KOPT-K1 (cell line): Measurements from ENCODE around the gene AQP7.
"Not testable (repeated sequence)": the region's sequence is repeated elsewhere in the genome, so short reads cannot be mapped to it uniquely, and the experiment has no call there.

Experiments
- H3K27ac ChIP-seq: fragments of 200-600 bp; sonication (generic); 2 replicates; pipeline ENCODE4 v1.5.1; 2016; ENCODE audit warnings: antibody characterized with exemption, mild to moderate bottlenecking, low read depth, low read length; ENCODE audit not compliant: poor library complexity, severe bottlenecking
- H3K36me3 ChIP-seq: fragments of 200-600 bp; sonication (generic); 2 replicates; pipeline ENCODE4 v1.5.1; 2017; ENCODE audit warnings: antibody characterized with exemption, mild to moderate bottlenecking, low read length, moderate library complexity; ENCODE audit not compliant: insufficient read depth
- H3K9me3 ChIP-seq: fragments of 200-600 bp; sonication (generic); 2 replicates; pipeline ENCODE4 v1.5.1; 2017; ENCODE audit warnings: antibody characterized with exemption, low read length, mild to moderate bottlenecking; ENCODE audit not compliant: insufficient read depth, poor library complexity, severe bottlenecking

The AQP7 gene

DNA sequence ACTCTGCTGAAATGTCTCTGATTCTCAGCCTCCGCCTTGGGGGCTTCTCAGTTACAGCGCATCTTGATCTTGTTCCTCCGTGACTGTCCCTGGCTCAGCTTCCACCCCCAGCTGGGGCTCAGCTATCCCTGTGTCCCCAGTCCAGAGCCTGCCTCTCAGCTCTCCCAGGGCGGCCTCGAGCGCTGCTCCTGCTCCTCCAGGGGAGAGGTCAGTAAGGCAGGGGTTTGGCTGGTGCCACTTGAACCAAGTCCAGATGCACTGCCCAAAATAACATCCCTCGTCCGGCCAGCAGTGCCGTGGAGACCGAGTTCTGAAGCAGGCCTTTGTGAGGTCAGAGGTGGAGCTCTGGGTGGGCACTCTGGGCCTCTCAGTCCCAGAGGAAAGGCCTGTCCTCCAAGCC is at the start of gene AQP7:
Gene AQP7, minus strand, starts transcription at position 198 of the 400 bp plus-strand sequence. CDS start 1,306 bp downstream, outside the sequence.
- not testable (repeated sequence) for H3K9me3 ChIP-seq, H3K36me3 ChIP-seq, H3K27ac ChIP-seq

DNA sequence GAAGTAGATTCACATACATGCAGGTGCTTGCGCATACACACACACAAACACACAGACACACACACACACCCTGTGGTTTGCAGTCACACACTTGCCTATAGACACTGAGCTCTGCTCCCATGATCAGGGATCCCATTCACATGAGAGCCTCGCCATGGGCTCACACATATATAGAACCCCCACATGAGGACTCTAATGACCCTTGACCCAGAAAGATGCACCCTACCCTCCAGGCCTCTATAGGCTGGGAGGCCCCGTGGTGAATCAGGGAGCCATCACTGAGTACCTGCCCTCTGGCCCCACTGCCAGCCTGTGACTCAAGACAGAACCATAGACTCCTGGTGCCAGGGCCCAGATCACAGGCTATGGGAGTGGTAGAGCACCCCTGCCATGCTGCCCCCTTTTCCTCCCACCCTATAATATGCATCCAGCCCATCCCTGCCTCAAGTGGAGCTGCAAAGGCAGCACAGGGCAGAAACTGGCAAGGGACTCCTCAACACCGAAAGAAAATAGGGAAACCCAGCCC is 48.3 kb upstream of the AQP7 start:
- no peak overlapping the region for H3K27ac ChIP-seq
- H3K9me3 ChIP-seq = no peaks in the 10 kb centered on the region

DNA sequence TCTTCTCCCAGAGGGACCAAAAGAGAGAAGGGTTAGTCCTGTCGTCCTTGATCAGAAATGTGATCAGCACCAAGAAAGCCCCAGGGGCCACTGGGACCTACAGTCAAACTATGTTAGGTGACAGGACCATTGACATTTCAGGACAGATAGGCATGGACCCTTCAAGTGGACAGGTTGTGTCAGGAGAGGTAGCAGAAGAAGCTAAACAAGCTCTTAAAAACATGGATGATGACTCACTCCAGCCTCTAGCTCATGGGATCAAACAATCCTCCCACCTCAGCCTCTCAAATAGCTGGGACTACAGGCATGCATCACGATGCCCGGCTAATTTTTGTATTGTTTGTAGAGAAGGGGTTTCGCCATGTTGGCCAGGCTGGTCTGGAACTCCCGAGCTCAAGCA is 47.3 kb upstream of the AQP7 start:
- Histone ChIP-seq H3K27ac (no peak overlapping the region), H3K36me3 (no peaks in the 10 kb centered on the region), H3K9me3 (no peaks in the 10 kb centered on the region)

More for the DNA sequence above, 48.3 kb upstream of the AQP7 start:
- H3K36me3 ChIP-seq = no peaks in the 10 kb centered on the region

DNA sequence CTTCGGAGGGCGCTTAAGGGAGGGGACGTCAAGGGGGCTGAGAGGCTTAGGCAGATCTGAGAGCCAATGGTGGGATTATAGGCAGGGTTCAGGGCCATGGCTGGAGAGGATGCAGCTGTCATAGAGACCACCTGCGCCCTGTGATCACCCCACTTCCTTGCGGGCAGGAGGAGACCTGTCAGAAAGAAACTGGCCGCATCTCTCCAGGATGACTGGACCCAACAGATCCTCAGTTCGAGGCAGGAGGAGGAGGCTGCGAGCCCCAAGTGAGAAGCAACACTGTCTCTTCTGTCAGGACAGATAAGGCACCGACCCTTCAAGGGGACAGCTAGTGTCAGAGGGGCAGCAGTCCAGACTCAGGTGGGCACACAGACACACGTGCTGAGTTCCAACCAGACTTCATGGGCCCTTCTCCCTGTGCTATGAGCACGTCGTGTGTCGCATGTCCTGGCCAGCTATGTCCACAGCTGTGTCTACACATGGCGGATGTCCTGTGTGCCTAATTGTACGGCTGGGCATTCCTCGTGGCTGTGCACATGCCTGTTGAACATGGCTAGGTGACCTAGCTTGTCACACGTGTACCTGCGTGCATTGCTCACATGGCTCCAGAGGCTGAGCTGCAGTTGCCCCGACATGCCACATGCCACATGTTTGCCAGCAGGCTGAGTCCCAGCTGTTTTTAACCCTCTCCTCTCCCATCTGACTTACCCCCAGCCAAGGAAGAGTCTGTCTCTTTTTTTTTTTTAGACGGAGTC is 45.6 kb upstream of the AQP7 start:
- Histone ChIP-seq H3K36me3 (peaks cover 12% of the 10 kb centered on the region), H3K27ac (peak overlapping the region; percentile 84), H3K9me3 (no peaks in the 10 kb centered on the region)

DNA sequence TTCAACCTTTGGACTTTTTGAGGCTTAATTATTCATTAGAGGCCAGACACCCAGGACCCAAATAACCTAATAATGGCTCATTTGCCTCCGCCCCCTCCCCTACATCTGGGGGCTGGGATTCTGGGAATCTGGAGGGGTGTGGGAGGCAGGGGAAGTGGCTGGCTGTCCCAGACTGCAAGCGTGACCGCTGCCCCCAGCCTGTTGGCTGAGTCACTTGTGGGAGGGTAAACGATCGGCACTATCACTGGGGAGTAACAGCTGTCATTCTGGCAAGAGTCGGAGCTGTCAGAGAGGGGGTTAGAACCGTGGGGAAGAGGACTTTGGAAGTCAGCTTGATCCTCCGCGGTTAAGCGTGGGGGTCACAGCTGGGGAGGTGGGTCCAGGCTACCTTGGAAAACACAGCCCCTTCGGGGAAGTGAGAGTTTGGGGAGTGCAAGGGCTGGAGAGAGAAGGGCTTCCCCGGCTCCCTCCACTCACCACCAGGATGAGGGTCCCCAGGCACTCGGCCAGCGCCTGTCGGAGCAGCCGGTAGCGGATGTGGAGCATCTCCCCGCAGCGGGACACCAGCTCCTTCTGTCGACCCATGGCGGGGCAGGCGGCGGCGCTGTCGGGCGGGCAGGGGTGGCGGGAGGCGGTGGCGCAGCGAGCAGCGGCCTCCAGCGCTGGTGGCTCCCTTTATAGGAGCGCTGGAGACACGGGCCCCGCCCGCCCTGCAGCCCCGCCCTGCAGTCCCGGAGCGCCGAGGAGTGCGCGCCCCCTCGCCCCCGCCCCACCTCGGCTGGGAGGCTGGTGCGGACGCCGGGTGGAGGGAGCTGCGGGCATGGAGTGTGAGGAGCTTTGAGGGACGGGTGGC is 44.8 kb upstream of the AQP7 start, which contains the start of gene AQP3:
Gene AQP3, minus strand, starts transcription at position 648 of the 853 bp plus-strand sequence. Its CDS starts 63 bp downstream, at position 585.
- Histone ChIP-seq H3K36me3 (peaks cover 20% of the 10 kb centered on the region), H3K9me3 (no peaks in the 10 kb centered on the region), H3K27ac (peak within 1 kb of the TSS; percentile 84)

DNA sequence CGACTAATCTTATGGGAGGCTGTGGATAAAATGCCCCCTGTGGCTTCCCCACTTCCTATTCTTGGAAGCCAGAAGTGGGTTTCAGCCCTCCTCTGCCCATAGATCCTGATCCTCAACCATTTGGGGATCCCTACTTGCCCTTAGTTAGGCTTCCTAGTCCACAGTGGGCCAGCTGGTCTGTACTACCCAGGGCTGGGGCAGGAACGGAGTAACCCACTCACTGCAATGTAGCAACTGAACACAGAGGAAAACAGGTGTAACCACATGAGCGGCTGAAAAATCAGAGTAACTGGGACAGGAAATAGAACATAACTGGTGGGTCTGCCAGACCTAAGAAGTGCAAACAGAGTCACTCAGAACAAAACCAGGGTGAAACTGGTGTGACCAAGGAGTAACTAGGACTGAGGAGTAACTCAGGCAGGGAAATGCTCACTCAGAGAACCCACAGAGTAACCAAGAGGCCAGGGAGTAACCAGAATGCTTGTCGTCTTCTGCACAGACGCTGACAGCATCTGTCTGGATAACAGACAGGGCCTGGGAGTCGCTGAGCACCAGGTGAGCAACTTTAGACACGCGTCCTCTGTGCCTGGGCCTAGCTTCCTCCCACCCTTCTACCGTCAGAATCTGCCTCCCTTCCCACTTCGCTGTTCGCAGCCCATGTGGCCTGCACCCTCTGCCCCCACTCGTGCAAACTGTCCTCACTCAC is 44.0 kb upstream of the AQP7 start:
- Histone ChIP-seq H3K27ac (peak overlapping the region; percentile 84), H3K36me3 (peaks cover 28% of the 10 kb centered on the region)

DNA sequence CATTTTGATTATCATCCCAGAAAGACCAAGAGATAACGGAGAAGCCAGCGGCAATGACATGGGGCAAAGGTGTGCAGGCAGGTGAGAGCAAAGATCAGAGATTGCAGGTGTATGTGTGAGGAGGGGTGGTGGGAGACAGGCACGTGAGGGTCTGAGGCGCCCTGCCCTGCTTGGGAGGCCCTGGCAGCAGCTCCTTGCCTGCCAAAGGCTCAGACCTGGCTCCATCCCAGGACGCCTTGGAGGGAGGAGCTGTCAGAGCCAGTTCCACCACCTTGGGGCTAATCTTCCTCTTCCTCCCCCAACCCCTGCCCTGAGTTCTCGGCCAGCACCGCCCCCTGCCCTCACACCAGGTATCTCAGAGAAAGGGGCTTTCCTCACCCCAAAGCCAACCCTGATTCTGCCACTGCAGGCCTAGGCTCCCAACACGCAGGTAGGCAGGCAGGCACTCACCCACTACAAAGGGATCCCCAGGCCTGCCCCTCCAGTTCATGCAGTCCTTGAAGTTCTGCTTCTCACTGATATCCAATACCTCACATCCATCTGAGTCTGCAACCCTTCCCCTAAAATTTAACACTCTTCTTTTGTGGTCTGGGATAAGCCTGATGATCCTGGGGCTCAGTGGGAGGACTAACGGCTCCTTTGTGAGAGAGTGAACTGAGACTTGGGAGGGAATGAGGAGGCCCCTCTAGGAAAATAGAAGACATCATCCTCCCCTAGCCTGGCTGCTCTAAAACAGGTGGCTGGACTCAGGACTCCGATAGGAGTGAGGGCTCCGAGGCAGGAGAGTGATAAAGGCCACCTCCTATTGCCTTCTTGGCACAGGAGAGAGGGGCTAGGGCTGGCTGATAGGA is 43.2 kb upstream of the AQP7 start:
- Histone ChIP-seq H3K36me3 (peaks cover 34% of the 10 kb centered on the region), H3K27ac (peak overlapping the region; percentile 84)

More for the DNA sequence above, 44.0 kb upstream of the AQP7 start:
- no peaks in the 10 kb centered on the region for H3K9me3 ChIP-seq

DNA sequence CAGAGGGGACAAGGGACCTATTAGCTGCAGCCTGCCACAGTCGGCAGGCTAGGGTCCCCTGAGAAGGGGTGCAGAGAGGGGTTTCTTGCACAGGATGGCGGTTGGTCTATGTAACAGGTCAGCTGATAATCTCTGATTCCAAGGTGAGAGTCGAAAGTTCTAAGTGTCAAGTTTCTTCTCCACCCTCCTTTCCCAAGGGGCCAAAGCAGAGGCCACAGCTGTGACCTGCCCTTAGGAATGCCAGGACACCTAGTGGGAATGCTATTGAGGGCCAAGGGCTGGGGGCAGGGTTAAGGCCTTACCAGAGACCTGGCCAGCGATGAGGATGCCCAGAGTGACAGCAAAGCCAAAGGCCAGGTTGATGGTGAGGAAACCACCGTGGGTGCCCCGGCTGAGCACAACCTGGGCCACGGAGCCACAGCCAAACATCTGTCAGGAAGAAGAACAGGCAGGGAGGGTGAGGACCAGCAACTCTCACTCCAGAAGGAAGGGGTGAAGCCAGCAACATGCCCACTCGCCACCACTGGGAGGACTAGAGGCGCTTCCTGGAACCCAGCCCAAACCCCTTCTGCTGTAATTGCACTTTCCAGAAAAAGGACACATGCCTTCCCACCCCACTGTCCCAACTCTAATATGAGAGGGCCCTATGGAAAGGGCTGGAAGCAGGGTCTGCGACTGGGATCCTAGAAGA is 41.2 kb upstream of the AQP7 start:
- Histone ChIP-seq H3K36me3 (peaks cover 43% of the 10 kb centered on the region), H3K9me3 (no peaks in the 10 kb centered on the region), H3K27ac (no peak overlapping the region)

More for the DNA sequence above, 43.2 kb upstream of the AQP7 start:
- no peaks in the 10 kb centered on the region for H3K9me3 ChIP-seq

DNA sequence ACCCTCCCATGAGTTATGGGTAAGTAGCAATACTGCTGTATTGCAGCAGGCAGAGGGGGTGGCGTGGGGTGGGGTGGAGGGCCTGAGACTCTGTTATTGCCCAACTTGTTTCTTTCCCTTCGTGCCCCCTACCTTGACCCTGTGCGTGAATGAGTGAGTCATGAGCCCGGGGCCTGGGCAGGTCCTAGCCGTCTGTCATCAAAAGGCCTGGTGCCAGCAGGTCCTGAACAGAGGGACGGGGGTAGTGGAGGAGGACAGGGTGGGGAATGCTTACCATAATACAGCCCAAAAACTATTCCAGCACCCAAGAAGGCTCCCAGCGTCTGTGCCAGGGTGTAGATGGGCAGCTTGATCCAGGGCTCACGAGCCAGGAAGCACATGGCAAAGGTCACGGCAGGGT is 40.7 kb upstream of the AQP7 start:
- Histone ChIP-seq H3K9me3 (no peaks in the 10 kb centered on the region), H3K27ac (no peak overlapping the region)

DNA sequence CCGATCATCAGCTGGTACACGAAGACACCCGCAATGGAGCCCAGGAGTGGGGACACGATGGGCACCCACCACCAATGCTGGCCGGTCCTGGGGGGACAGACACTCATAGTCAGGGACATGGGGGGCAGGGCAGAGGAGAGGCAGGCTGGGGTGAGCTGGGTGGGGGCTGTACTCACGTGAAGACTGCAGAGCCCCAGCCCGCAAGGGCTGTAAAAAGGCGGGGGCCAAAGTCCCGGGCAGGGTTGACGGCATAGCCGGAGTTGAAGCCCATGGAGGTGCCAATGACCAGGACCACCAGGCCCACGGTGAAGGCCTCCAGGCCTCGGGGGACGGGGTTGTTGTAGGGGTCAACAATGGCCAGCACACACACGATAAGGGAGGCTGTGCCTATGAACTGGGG is 39.8 kb upstream of the AQP7 start:
- no peak overlapping the region for H3K27ac ChIP-seq
- no peaks in the 10 kb centered on the region for H3K9me3 ChIP-seq

More for the DNA sequence above, 40.7 kb upstream of the AQP7 start:
- peaks cover 43% of the 10 kb centered on the region for H3K36me3 ChIP-seq

DNA sequence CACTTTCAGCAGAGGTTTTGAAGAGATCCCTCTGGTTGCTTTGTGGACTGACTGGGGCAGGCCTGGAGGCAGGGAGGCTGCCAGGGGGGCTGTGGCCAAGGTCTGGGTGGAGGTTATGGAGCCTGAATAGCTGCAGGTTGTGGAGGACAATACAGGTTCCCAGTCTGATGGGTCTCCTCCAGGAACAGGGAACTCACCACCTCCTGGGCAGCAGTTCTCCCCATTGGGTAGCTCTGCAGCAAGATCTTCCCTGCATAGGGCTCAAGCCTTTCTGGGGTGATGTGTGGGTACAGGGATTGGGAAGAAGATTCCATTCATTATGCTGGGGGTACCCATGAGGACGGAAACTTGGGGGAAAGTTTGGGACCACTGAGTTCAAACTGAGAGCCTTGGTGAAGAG is 38.2 kb upstream of the AQP7 start:
- H3K27ac ChIP-seq = no peak overlapping the region
- H3K9me3 ChIP-seq = no peaks in the 10 kb centered on the region
- peaks cover 43% of the 10 kb centered on the region for H3K36me3 ChIP-seq

More for the DNA sequence above, 39.8 kb upstream of the AQP7 start:
- peaks cover 43% of the 10 kb centered on the region for H3K36me3 ChIP-seq

DNA sequence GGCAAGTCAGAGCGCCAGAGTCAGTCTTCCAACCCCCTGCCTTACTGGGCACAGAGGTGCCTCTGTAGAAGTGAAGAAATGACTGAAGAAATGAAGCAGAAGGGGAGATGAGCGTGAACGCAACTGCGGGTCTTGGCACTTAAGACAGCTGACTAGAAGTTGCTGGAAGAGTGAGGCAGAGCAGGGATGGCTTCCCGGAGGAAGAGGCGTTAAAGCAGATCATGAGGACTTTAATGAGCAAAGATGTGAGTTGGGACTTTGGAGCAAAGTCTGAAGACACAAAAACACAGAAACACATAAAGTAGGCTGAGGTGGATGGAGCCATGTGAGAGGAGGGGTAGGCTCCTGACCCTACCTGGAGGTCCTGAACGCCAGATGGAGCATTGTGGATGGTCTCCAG is 37.8 kb upstream of the AQP7 start:
- Histone ChIP-seq H3K36me3 (peaks cover 43% of the 10 kb centered on the region), H3K27ac (no peak overlapping the region), H3K9me3 (no peaks in the 10 kb centered on the region)

DNA sequence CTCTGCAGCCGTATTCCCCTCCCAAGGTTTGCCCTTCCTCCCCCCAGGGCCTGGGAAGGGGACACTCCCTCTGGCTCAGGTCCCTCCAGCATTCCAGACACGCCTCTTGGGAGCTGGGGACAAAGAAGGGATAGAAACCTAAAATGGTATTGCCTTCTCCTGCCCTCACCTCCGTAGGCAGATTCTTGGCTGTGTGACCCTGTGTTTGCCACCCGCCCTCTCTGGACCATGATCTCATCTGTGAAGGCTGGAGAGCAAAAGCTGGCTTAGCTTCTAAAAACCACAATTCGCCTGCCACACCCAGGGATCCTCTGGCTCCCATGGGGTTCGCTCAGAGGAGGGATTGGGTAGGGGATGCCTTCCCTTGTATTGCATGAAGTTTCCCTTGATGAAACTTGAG is 37.4 kb upstream of the AQP7 start:
- H3K27ac ChIP-seq = no peak overlapping the region
- no peaks in the 10 kb centered on the region for H3K9me3 ChIP-seq
- H3K36me3 ChIP-seq = peaks cover 43% of the 10 kb centered on the region
